Breast epithelium (tissue), 3 donors: ENCODE data around the gene INSIG1.

Source experiments
- CTCF ChIP-seq, 3 donors: fragments of 450-650 bp; IDR thresholded peaks; one replicate each; pipeline ENCODE4 v1.5.1; 2016 to 2017; ENCODE audit warnings: antibody characterized with exemption in 3 of 3, mild to moderate bottlenecking in 3 of 3, moderate library complexity in 3 of 3
- POLR2AphosphoS5 ChIP-seq, 3 donors: sonication (generic); formaldehyde crosslinking; IDR thresholded peaks; one replicate each; pipeline ENCODE4 v1.6.1; 2017; ENCODE audit warnings: antibody characterized with exemption in 3 of 3

DNA sequence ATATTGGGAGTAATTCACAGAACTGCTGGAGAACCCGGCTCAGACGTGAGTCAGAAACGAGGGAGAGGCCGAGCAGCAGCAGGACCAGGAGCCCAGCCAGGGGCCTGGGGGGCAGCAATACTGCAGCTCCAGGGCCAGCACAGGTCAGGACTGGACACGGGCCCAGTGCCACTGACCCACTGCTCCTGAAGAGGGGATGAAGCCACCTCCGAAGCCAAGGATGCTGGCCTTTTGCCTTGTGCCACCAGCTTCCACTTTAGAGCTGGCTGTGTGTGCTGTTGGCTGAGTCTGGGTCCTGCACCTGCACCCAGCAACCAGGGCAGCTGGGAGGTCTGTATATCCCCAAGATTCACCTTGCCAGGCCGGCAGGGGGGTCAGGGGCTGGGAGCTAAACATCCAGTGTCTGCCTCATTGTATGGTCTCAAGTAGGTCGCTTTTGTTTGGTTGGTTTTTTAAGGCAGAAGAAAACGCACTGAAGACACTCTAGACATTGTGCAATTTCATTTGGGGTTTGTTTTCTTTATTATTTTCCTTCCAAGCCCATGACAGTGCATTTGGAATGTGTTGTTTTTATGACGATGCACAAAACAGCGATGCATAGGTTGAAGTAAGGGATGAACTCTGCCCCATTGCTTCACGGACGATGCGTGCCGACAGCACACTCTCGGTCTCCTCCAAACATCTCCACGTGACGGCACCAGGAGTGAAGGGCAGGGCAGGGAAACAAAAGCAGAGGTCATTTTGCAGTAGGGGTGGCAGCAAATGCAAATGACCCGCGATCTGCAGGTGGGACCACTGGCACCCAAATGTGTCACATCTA is 27.7 kb upstream of the INSIG1 start:
- TF ChIP-seq CTCF (IDR thresholded peaks at IDR 0.05) (no peak), POLR2AphosphoS5 (IDR thresholded peaks at IDR 0.05) (no peak)
